Pancreas (tissue), 10 donors: Measurements from ENCODE around the gene ACKR3. TPM values are rescaled to one million over a fixed set of nuclear protein-coding genes. Genes with fewer than 3 reads are reported as not detected.
A peak's percentile ranks its signal among the peaks of the same experiment; 100 is the strongest.

Experiments used
- ATAC-seq, 4 donors: fragments of 200-7000 bp; cut with Tn5 transposase; one replicate each; pipeline versions ENCODE4 v1.8.0 to v1.9.1; 2020; ENCODE audit warnings: mild to moderate bottlenecking in 4 of 4, moderate library complexity in 4 of 4
- DNase-seq, 6 donors: peaks; one replicate each; pipeline ENCODE4 v3.0.0-alpha.2; 2020
- FAIRE-seq: peaks from 2 replicates; lab custom pipeline; 2012; peaks lifted over from hg19 to GRCh38; lab: Jason Lieb, UNC
- H3K27ac ChIP-seq, 4 donors: fragments of 200-600 bp; sonication (generic); 1 replicate in 3 of 4; 2 replicates in 1 of 4; pipeline versions ENCODE4 v1.5.0 to v1.8.0; 2020
- H3K27me3 ChIP-seq, 4 donors: fragments of 200-600 bp; one replicate each; pipeline ENCODE4 v1.8.0; 2021
- H3K36me3 ChIP-seq, 3 donors: fragments of 200-600 bp; sonication (generic) in 1 of 3; one replicate each; pipeline versions ENCODE4 v1.5.0 to v1.8.0; 2020 to 2021
- H3K4me1 ChIP-seq, 3 donors: fragments of 200-600 bp; one replicate each; pipeline ENCODE4 v1.8.0; 2021
- H3K4me3 ChIP-seq, 4 donors: fragments of 200-600 bp; sonication (generic) in 2 of 4; one replicate each; pipeline versions ENCODE4 v1.5.0 to v1.8.0; 2020 to 2021
- H3K9me3 ChIP-seq, 4 donors: fragments of 200-600 bp; one replicate each; pipeline ENCODE4 v1.8.0; 2021
- WGBS, 2 donors: extraction: QIAGEN DNeasy Blood & Tissue Kit; methylation state at CpG; one replicate each; pipeline ENCODE4 v1.1.7; 2013; 5-methylcytosine and 5-hydroxymethylcytosine counted together
- intact Hi-C, 3 donors: fragments of 100-400 bp; cut with DNase I; formaldehyde crosslinking; loops; one replicate each; pipeline versions ENCODE4 v1.11.1 to v1.14.2; 2022
- polyA plus RNA-seq, 2 donors: library from polyadenylated mRNA; stranded (reverse); fragments of 200-250 nt; gene quantifications; one replicate each; pipeline ENCODE4 v1.2.3, GENCODE V29; 2013
- total RNA-seq, 6 donors: library from RNA; stranded (reverse); fragmentation: NEBNext Ultra II Directional in 4 of 6; extraction: Animal tissue kit (Norgen Biotek cat#: 25700) in 4 of 6; gene quantifications; one replicate each; pipeline versions ENCODE4 v1.2.1 to v1.2.4, GENCODE V29; 2021 to 2023
- TF ChIP-seq, protein P1 (sequence below), 4 donors: fragments of 200-600 bp; sonication (generic) in 3 of 4; IDR thresholded peaks; one replicate each; pipeline versions ENCODE4 v1.5.0 to v1.8.0; 2021; ENCODE audit warnings: antibody characterized with exemption in 4 of 4
- donor health status: healthy with polysubstance abuse.
- donor health status: DM: no; HTN: no; CAD: no; lungs with moderate emphysema.
- donor health status: DM: no; HTN: no; CAD: no.
- donor health status: control.
- donor health status: control.
- donor health status: Bipolar disorder and iron deficiency.
- donor health status: DM: yes; HTN: yes; CAD: no.
- donor health status: DM: no; HTN: no; CAD: no.
- donor health status: DM: no; HTN: no; CAD: no.
- donor health status: DM: yes; HTN: yes; CAD: no.

ACKR3 gene
- total and polyA plus RNA-seq, 8 donors = 6.2 to 30.3 (median 12.9) TPM

- DNase-seq (no peak), FAIRE-seq (no peak), ATAC-seq (no peak)
- H3K4me3 ChIP-seq = no peak overlapping the region
- TF ChIP-seq, protein P1, sequence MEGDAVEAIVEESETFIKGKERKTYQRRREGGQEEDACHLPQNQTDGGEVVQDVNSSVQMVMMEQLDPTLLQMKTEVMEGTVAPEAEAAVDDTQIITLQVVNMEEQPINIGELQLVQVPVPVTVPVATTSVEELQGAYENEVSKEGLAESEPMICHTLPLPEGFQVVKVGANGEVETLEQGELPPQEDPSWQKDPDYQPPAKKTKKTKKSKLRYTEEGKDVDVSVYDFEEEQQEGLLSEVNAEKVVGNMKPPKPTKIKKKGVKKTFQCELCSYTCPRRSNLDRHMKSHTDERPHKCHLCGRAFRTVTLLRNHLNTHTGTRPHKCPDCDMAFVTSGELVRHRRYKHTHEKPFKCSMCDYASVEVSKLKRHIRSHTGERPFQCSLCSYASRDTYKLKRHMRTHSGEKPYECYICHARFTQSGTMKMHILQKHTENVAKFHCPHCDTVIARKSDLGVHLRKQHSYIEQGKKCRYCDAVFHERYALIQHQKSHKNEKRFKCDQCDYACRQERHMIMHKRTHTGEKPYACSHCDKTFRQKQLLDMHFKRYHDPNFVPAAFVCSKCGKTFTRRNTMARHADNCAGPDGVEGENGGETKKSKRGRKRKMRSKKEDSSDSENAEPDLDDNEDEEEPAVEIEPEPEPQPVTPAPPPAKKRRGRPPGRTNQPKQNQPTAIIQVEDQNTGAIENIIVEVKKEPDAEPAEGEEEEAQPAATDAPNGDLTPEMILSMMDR (IDR thresholded peaks at IDR 0.05) = no peak
- no peaks in the 10 kb centered on the region for H3K9me3 ChIP-seq
- WGBS, 2 donors = 85 to 93% methylated on average over 1 of the region's 1 CpG
- no peaks in the 10 kb centered on the region for H3K36me3 ChIP-seq
- no peak overlapping the region for H3K27ac ChIP-seq
- intact Hi-C loops = no loop called here
- no peaks in the 10 kb centered on the region for H3K4me1 ChIP-seq
- no peaks in the 10 kb centered on the region for H3K27me3 ChIP-seq
Observed at GRCh38 chr2:236531996-236532395, 37.6 kb upstream of the ACKR3 start.

DNA sequence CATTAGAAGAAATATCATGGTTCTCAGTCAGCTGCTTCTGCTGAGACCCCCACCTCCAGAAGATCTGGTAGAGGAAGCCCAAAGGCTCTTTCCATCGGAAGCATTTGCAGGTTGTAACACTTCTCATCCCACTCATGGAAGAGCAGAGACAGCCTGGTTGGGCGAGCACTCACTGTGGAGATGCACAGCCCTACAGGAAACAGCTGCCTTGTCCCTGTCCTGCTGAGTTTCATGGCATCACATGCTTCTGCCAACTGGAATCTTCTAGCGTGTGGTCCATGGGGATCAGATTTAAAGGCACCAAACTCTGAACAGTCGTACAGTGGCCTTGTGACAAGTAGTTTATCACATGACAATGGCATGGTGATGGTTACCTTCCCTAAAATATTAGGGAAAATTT is 36.3 kb upstream of the ACKR3 start:
- H3K36me3 ChIP-seq = no peaks in the 10 kb centered on the region
- 76 to 88% methylated on average over 4 of the region's 4 CpGs for WGBS, 2 donors
- DNase-seq (no peak), FAIRE-seq (no peak), ATAC-seq (no peak)
- no peaks in the 10 kb centered on the region for H3K27me3 ChIP-seq
- H3K9me3 ChIP-seq = no peaks in the 10 kb centered on the region
- H3K4me1 ChIP-seq = no peaks in the 10 kb centered on the region
- H3K4me3 ChIP-seq = no peak overlapping the region
- intact Hi-C loops = no loop called here
- H3K27ac ChIP-seq = no peak overlapping the region
- TF ChIP-seq, protein P1 (IDR thresholded peaks at IDR 0.05) = no peak

GRCh38 chr2:236535024-236535423 is 34.6 kb upstream of the ACKR3 start:
- TF ChIP-seq, protein P1 (IDR thresholded peaks at IDR 0.05) = no peak
- WGBS, 2 donors = 76 to 79% methylated on average over 5 of the region's 5 CpGs

GRCh38 chr2:236536727-236537398 is 32.8 kb upstream of the ACKR3 start:
- DNase-seq = no peak
- TF ChIP-seq, protein P1 (IDR thresholded peaks at IDR 0.05) = no peak
- Histone ChIP-seq H3K27me3 (no peaks in the 10 kb centered on the region), H3K27ac (no peak overlapping the region), H3K4me1 (no peaks in the 10 kb centered on the region), H3K36me3 (no peaks in the 10 kb centered on the region), H3K9me3 (no peaks in the 10 kb centered on the region), H3K4me3 (no peak overlapping the region)
- peak in 2 of 4 donors; percentile 18 to 24 for ATAC-seq
- no peak for FAIRE-seq
- intact Hi-C loops = no loop called here
- WGBS, 2 donors = 60 to 62% methylated on average over 6 of the region's 6 CpGs

More at GRCh38 chr2:236535024-236535423, 34.6 kb upstream of the ACKR3 start:
- H3K36me3 ChIP-seq = no peaks in the 10 kb centered on the region
- H3K4me1 ChIP-seq = no peaks in the 10 kb centered on the region
- no peak for DNase-seq
- ATAC-seq = no peak
- H3K9me3 ChIP-seq = no peaks in the 10 kb centered on the region
- no peak overlapping the region for H3K4me3 ChIP-seq
- no peak overlapping the region for H3K27ac ChIP-seq
- no peaks in the 10 kb centered on the region for H3K27me3 ChIP-seq
- intact Hi-C loops = no loop called here
- FAIRE-seq = no peak

- H3K27ac ChIP-seq = no peak overlapping the region
- intact Hi-C loops = no loop called here
Observed at GRCh38 chr2:236538242-236538641, 31.4 kb upstream of the ACKR3 start.

More at GRCh38 chr2:236538242-236538641, 31.4 kb upstream of the ACKR3 start:
- 70 to 78% methylated on average over 5 of the region's 5 CpGs for WGBS, 2 donors
- Histone ChIP-seq H3K4me1 (no peaks in the 10 kb centered on the region), H3K36me3 (no peaks in the 10 kb centered on the region), H3K4me3 (no peak overlapping the region), H3K9me3 (no peaks in the 10 kb centered on the region), H3K27me3 (no peaks in the 10 kb centered on the region)
- FAIRE-seq (no peak), DNase-seq (no peak), ATAC-seq (no peak)
- TF ChIP-seq, protein P1 (IDR thresholded peaks at IDR 0.05) = no peak
